Brain microvascular endothelial cell (primary cell): ENCODE data around the gene NT5DC3.

Source experiments
- DNase-seq: peaks from one replicate; pipeline ENCODE4 v3.0.0-alpha.2; 2020
- H3K27ac ChIP-seq: fragments of 250-450 bp; sonication (Bioruptor Pico); 2 replicates; pipeline ENCODE4 v1.5.1; 2020; ENCODE audit warnings: mild to moderate bottlenecking, moderate library complexity
- H3K27me3 ChIP-seq: fragments of 250-450 bp; sonication (Bioruptor Pico); replicated peaks from 2 replicates; pipeline ENCODE4 v1.5.1; 2020; ENCODE audit warnings: mild to moderate bottlenecking
- H3K36me3 ChIP-seq: fragments of 250-450 bp; sonication (Bioruptor Pico); replicated peaks from 2 replicates; pipeline ENCODE4 v1.5.1; 2020; ENCODE audit warnings: mild to moderate bottlenecking
- H3K4me3 ChIP-seq: 2 replicates; pipeline ENCODE4 v1.5.1; 2011; ENCODE audit warnings: low read depth, mild to moderate bottlenecking, control low read depth, low read length, moderate library complexity
- in situ Hi-C: cut with HindIII; loops from 2 replicates; pipeline ENCODE4 v1.10.0; 2017; ENCODE audit warnings: low sequenced_read_pairs, low pct_ligation_motif_present
- TF ChIP-seq, protein P1 (sequence below): IDR thresholded peaks from 2 replicates; pipeline ENCODE4 v1.5.1; 2011; ENCODE audit warnings: low read depth, mild to moderate bottlenecking, moderate library complexity, low read length, control low read depth, inconsistent platforms; ENCODE audit errors: missing control alignments

The NT5DC3 gene

DNA sequence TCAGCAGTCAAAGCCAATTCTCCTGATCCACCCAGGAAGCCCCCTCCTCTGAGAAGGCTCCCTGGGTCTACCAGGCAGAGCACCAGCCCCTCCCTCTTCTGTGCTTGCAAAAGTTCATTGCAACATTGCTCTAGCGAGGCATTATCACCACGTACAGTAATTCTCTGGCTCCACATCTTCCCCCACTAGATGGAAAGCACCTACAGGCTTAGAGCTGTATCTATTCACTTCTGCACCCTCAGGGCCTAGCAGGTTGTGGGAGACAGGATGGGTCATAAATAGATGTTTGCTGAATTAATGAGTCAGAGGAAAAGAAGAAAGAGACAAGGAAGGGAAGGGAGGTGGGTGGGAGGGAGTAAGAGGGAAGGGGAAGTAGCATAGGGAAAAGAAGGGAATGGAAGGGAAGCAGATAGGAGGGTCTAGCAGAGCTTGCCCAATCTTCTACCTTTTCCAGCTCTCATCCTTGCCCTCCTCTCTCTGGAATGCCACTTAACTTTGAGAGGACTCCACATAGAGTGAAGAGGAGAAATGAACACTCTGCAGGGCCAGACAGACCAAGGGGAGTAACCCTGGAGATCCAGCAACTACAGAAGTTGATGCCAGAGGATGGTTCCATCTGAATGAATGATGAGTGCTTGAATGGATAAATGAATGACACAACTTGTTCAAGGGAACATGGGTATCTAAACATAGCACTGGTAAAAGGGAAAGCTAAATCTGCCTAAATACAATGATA, 42.0 kb upstream of the NT5DC3 start:
- DNase-seq: no peak
- TF ChIP-seq, protein P1, sequence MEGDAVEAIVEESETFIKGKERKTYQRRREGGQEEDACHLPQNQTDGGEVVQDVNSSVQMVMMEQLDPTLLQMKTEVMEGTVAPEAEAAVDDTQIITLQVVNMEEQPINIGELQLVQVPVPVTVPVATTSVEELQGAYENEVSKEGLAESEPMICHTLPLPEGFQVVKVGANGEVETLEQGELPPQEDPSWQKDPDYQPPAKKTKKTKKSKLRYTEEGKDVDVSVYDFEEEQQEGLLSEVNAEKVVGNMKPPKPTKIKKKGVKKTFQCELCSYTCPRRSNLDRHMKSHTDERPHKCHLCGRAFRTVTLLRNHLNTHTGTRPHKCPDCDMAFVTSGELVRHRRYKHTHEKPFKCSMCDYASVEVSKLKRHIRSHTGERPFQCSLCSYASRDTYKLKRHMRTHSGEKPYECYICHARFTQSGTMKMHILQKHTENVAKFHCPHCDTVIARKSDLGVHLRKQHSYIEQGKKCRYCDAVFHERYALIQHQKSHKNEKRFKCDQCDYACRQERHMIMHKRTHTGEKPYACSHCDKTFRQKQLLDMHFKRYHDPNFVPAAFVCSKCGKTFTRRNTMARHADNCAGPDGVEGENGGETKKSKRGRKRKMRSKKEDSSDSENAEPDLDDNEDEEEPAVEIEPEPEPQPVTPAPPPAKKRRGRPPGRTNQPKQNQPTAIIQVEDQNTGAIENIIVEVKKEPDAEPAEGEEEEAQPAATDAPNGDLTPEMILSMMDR: no peak
- H3K27ac ChIP-seq: no peak overlapping the region
- in situ Hi-C loops: no loop called here
- no peak overlapping the region for H3K4me3 ChIP-seq
- no peaks in the 10 kb centered on the region for H3K36me3 ChIP-seq
- no peaks in the 10 kb centered on the region for H3K27me3 ChIP-seq

DNA sequence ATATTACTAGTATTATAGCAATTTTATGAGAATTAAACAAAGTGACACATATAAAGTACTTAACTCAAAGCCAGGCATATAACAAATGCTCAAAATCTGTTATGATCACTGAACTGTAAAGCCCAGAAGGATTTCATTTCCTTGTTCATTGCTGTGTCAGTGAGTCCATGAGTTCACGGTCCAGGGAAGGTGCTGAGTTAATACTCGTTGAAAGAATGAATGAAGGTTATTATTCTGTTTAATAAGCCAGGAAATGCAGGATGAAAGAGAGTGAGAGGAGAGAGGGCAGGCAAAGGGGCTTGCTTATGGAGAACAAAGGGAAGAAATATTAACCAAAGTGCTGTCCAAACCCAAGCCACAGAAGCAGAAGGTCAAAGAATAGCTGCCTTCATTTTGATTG, 40.2 kb upstream of the NT5DC3 start:
- no peak for DNase-seq
- TF ChIP-seq, protein P1: no peak
- H3K36me3 ChIP-seq: no peaks in the 10 kb centered on the region
- H3K27ac ChIP-seq: no peak overlapping the region
- H3K4me3 ChIP-seq: no peak overlapping the region
- no peaks in the 10 kb centered on the region for H3K27me3 ChIP-seq
- in situ Hi-C loops: no loop called here

DNA sequence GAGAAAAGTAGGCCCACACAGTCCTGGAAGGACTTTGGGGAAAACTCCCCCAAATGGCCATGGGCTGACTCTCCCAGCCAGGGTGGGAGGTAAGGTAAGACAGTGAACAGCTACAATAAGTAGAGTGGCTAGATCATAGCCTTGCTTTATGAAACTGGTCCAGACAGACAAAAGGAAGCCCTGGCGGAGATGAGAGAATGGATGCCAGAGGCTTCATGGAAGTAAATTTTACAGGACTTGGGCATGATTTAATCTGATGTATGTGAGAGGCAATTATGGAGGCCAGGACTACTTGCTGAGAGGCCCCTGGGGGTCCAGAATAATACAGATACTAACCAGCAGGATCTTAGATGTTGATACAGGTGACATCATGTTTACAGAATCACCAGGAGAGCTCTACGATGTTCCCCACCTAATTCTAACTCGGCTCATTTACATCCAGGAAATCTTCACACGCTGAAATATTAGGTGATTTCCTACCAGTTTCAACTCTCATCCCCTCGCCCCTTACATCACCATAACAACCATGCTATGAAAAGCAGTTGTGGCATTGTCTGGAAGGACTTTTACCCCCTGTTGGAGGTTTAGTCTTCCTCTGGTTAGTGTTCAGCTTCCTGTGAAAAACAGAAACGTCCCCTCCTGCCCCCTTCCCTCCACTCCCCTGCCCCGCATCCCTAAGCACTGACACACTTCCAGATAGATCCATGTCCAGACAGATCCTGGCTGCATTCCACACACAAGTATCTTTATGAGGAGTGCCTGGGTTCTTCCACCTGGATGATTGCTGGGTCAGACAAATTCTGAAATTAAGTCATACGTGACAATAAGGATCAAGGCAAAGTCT, 39.5 kb upstream of the NT5DC3 start:
- no peak for DNase-seq
- TF ChIP-seq, protein P1: no peak

DNA sequence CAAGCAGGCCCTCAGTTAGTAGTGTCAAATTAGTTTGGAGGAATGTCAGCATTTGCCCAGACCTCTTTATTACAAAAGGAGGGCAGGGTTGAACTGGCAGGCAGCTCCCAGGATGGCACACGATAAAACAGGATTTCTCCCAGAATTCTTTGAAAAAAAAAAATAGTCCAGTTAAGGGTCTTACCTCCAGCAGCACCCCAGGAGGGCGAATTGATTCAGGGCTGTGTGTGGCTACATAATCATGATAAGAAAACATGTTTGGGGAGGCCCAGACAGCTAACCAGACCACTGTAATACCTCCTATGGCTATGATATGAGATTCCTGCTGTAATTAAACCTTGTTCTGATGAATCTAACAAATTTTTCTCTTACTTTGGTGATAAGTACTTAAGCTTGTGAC, 38.8 kb upstream of the NT5DC3 start:
- no peak for DNase-seq
- H3K36me3 ChIP-seq: no peaks in the 10 kb centered on the region
- TF ChIP-seq, protein P1: no peak
- no peaks in the 10 kb centered on the region for H3K27me3 ChIP-seq
- H3K27ac ChIP-seq: no peak overlapping the region
- in situ Hi-C loops: no loop called here
- H3K4me3 ChIP-seq: no peak overlapping the region

More for the DNA sequence above, 39.5 kb upstream of the NT5DC3 start:
- Histone ChIP-seq H3K27ac (no peak overlapping the region), H3K36me3 (no peaks in the 10 kb centered on the region), H3K4me3 (no peak overlapping the region), H3K27me3 (no peaks in the 10 kb centered on the region)
- in situ Hi-C loops: no loop called here

DNA sequence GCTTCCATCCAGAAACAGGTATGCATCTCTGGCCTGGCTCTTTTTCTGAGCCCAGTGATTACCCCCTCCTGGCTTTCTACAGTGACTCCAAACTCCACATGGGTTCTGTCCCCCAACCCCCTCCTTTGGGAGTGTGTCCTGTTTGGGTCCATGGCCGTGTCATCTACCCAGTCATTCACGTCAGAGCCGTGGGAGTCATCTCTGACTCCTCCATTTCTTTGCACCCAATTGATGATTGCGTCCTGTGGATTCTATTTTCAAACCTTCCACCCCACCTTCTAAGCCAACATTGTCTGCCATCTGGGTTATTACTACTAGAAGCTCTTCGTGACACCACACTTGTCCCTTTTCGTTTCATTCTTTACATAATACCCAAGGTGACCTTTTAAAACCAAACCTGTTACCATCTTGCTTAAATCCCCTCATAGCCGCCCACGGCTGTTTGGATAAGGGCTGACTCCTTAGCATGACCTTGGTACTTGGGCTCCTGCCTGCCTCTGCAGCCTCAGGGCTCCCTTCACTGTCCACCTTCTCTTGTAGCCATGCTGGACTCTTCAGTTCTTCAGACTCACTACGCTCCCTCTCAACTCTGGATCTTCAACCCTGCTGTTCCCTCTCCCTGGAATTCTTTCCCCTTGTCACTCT, 38.1 kb upstream of the NT5DC3 start:
- no peak for DNase-seq
- Histone ChIP-seq H3K4me3 (no peak overlapping the region), H3K27ac (no peak overlapping the region), H3K27me3 (no peaks in the 10 kb centered on the region), H3K36me3 (no peaks in the 10 kb centered on the region)
- in situ Hi-C loops: no loop called here
- TF ChIP-seq, protein P1: no peak
